Activated T-cell treated with anti-CD3 and anti-CD28 coated beads, Interleukin-2, amount 50 U/mL, for 4 hours (primary cell): ENCODE measurements around the gene HLA-DQA1. TPM values are rescaled to one million over a fixed set of nuclear protein-coding genes. Genes with fewer than 3 reads are reported as not detected.
A peak's percentile ranks its signal among the peaks of the same experiment; 100 is the strongest.
"Not testable (repeated sequence)": the region's sequence is repeated elsewhere in the genome, so short reads cannot be mapped to it uniquely, and the experiment has no call there.

Experiments
- ATAC-seq, 2 donors: fragments of 200-7000 bp; cut with Tn5 transposase; one replicate each; pipeline ENCODE4 v1.10.0; 2021
- DNase-seq: peaks from one replicate; pipeline ENCODE4 v3.0.0-alpha.2; 2020
- H3K27me3 Mint-ChIP-seq: one replicate; pipeline ENCODE4 v1.8.0; 2021; ENCODE audit warnings: low read depth, mixed read lengths
- H3K36me3 Mint-ChIP-seq: one replicate; pipeline ENCODE4 v1.8.0; 2022; ENCODE audit warnings: mixed read lengths; ENCODE audit not compliant: insufficient read depth
- H3K4me1 Mint-ChIP-seq: one replicate; pipeline ENCODE4 v1.8.0; 2021; ENCODE audit warnings: low read depth, mixed read lengths
- H3K4me3 Mint-ChIP-seq: one replicate; pipeline ENCODE4 v1.8.0; 2021; ENCODE audit warnings: mild to moderate bottlenecking, moderate library complexity, mixed read lengths
- H3K9me3 Mint-ChIP-seq: one replicate; pipeline ENCODE4 v1.8.0; 2021; ENCODE audit warnings: mixed read lengths
- total RNA-seq, 3 donors: library from RNA; stranded (reverse); gene quantifications; one replicate each; pipeline ENCODE4 v1.2.1, GENCODE V29; 2021

The HLA-DQA1 gene
- total RNA-seq, 3 donors from 2014 or later, result 6.6 to 13.1 (median 6.7) TPM

- no peaks in the 10 kb centered on the region for H3K27me3 Mint-ChIP-seq
- no peak overlapping the region for H3K4me3 Mint-ChIP-seq
- ATAC-seq, result no peak
Observed at GRCh38 chr6:32658268-32658897, 21.2 kb downstream of the HLA-DQA1 start.

GRCh38 chr6:32659856-32660595, 22.8 kb downstream of the HLA-DQA1 start:
- ATAC-seq (no peak), DNase-seq (no peak)
- Mint-ChIP-seq H3K36me3 (peaks cover 5% of the 10 kb centered on the region), H3K27me3 (no peaks in the 10 kb centered on the region), H3K9me3 (peaks cover 7% of the 10 kb centered on the region), H3K4me1 (peaks cover 23% of the 10 kb centered on the region), H3K4me3 (no peak overlapping the region)

More at GRCh38 chr6:32658268-32658897, 21.2 kb downstream of the HLA-DQA1 start:
- peaks cover 7% of the 10 kb centered on the region for H3K36me3 Mint-ChIP-seq
- peaks cover 19% of the 10 kb centered on the region for H3K4me1 Mint-ChIP-seq
- peaks cover 7% of the 10 kb centered on the region for H3K9me3 Mint-ChIP-seq
- DNase-seq, result no peak

- Mint-ChIP-seq H3K4me1 (peaks cover 42% of the 10 kb centered on the region), H3K9me3 (no peaks in the 10 kb centered on the region), H3K36me3 (peaks cover 5% of the 10 kb centered on the region), H3K4me3 (no peak overlapping the region), H3K27me3 (peaks cover 6% of the 10 kb centered on the region)
- no peak for ATAC-seq
- DNase-seq, result no peak
Observed at GRCh38 chr6:32662099-32662498, 24.9 kb downstream of the HLA-DQA1 start.

- peaks cover 5% of the 10 kb centered on the region for H3K36me3 Mint-ChIP-seq
Observed at GRCh38 chr6:32662836-32663235, 25.6 kb downstream of the HLA-DQA1 start.

GRCh38 chr6:32664354-32664753, 27.1 kb downstream of the HLA-DQA1 start:
- peaks cover 5% of the 10 kb centered on the region for H3K36me3 Mint-ChIP-seq
- DNase-seq, result no peak
- H3K9me3 Mint-ChIP-seq, result no peaks in the 10 kb centered on the region
- no peak for ATAC-seq
- H3K4me3 Mint-ChIP-seq, result peak overlapping the region; percentile 70
- H3K27me3 Mint-ChIP-seq, result peaks cover 6% of the 10 kb centered on the region
- peaks cover 58% of the 10 kb centered on the region for H3K4me1 Mint-ChIP-seq

More at GRCh38 chr6:32662836-32663235, 25.6 kb downstream of the HLA-DQA1 start:
- no peak for DNase-seq
- no peaks in the 10 kb centered on the region for H3K9me3 Mint-ChIP-seq
- peaks cover 49% of the 10 kb centered on the region for H3K4me1 Mint-ChIP-seq
- ATAC-seq, result no peak
- H3K27me3 Mint-ChIP-seq, result peaks cover 6% of the 10 kb centered on the region
- no peak overlapping the region for H3K4me3 Mint-ChIP-seq

GRCh38 chr6:32664827-32665362, 27.7 kb downstream of the HLA-DQA1 start:
- DNase-seq, result peak; percentile 45
- Mint-ChIP-seq H3K27me3 (peaks cover 6% of the 10 kb centered on the region), H3K4me1 (peaks cover 55% of the 10 kb centered on the region), H3K4me3 (peak overlapping the region; percentile 80), H3K36me3 (peaks cover 5% of the 10 kb centered on the region), H3K9me3 (no peaks in the 10 kb centered on the region)
- peak; percentile 59 to 62 for ATAC-seq

- DNase-seq (no peak), ATAC-seq (no peak)
- peaks cover 5% of the 10 kb centered on the region for H3K36me3 Mint-ChIP-seq
- no peaks in the 10 kb centered on the region for H3K9me3 Mint-ChIP-seq
- peak overlapping the region; percentile 80 for H3K4me3 Mint-ChIP-seq
- peaks cover 6% of the 10 kb centered on the region for H3K27me3 Mint-ChIP-seq
- H3K4me1 Mint-ChIP-seq, result peaks cover 49% of the 10 kb centered on the region
Observed at GRCh38 chr6:32665661-32666060, 28.5 kb downstream of the HLA-DQA1 start.

GRCh38 chr6:32666420-32667300, 29.5 kb downstream of the HLA-DQA1 start, which contains the start of gene HLA-DQB1:
TSS of gene HLA-DQB1 (minus strand) at chr6:32666657. CDS start at chr6:32666607, 50 bp downstream.
- Mint-ChIP-seq H3K4me3 (peak within 1 kb of the TSS; percentile 80), H3K36me3 (peaks cover 5% of the 10 kb centered on the region), H3K27me3 (peaks cover 6% of the 10 kb centered on the region), H3K9me3 (no peaks in the 10 kb centered on the region), H3K4me1 (peaks cover 46% of the 10 kb centered on the region)
- ATAC-seq, result peak; percentile 76 to 85
- DNase-seq, result peak; percentile 46

- no peaks in the 10 kb centered on the region for H3K36me3 Mint-ChIP-seq
- peaks cover 41% of the 10 kb centered on the region for H3K4me1 Mint-ChIP-seq
- no peak overlapping the region for H3K4me3 Mint-ChIP-seq
- H3K9me3 Mint-ChIP-seq, result peaks cover 3% of the 10 kb centered on the region
- H3K27me3 Mint-ChIP-seq, result peaks cover 6% of the 10 kb centered on the region
- ATAC-seq, result peak; percentile 71 to 75
- peak; percentile 51 for DNase-seq
Observed at GRCh38 chr6:32668226-32668747, 31.1 kb downstream of the HLA-DQA1 start.

GRCh38 chr6:32669240-32669639, 32.0 kb downstream of the HLA-DQA1 start:
- peaks cover 39% of the 10 kb centered on the region for H3K4me1 Mint-ChIP-seq
- peaks cover 6% of the 10 kb centered on the region for H3K27me3 Mint-ChIP-seq
- ATAC-seq, result no peak
- H3K9me3 Mint-ChIP-seq, result peaks cover 5% of the 10 kb centered on the region
- DNase-seq, result no peak
- no peak overlapping the region for H3K4me3 Mint-ChIP-seq
- H3K36me3 Mint-ChIP-seq, result no peaks in the 10 kb centered on the region

GRCh38 chr6:32669893-32670292, 32.7 kb downstream of the HLA-DQA1 start:
- Mint-ChIP-seq H3K36me3 (no peaks in the 10 kb centered on the region), H3K27me3 (peaks cover 6% of the 10 kb centered on the region), H3K9me3 (peaks cover 7% of the 10 kb centered on the region), H3K4me1 (peaks cover 36% of the 10 kb centered on the region), H3K4me3 (no peak overlapping the region)
- ATAC-seq, result no peak
- DNase-seq, result no peak

GRCh38 chr6:32671908-32672307, 34.7 kb downstream of the HLA-DQA1 start:
- not testable (repeated sequence) for DNase-seq, ATAC-seq, H3K36me3 Mint-ChIP-seq, H3K27me3 Mint-ChIP-seq, H3K4me3 Mint-ChIP-seq
- H3K4me1 Mint-ChIP-seq, result peaks cover 18% of the 10 kb centered on the region
- peaks cover 11% of the 10 kb centered on the region for H3K9me3 Mint-ChIP-seq

GRCh38 chr6:32674123-32674522, 36.9 kb downstream of the HLA-DQA1 start:
- not testable (repeated sequence) for DNase-seq, ATAC-seq, H3K27me3 Mint-ChIP-seq, H3K36me3 Mint-ChIP-seq, H3K4me3 Mint-ChIP-seq, H3K4me1 Mint-ChIP-seq
- H3K9me3 Mint-ChIP-seq, result peaks cover 28% of the 10 kb centered on the region

GRCh38 chr6:32679492-32679891, 42.3 kb downstream of the HLA-DQA1 start:
- H3K36me3 Mint-ChIP-seq, result peaks cover 5% of the 10 kb centered on the region
- no peak for ATAC-seq
- DNase-seq, result no peak
- no peaks in the 10 kb centered on the region for H3K27me3 Mint-ChIP-seq
- peaks cover 24% of the 10 kb centered on the region for H3K9me3 Mint-ChIP-seq
- peaks cover 9% of the 10 kb centered on the region for H3K4me1 Mint-ChIP-seq
- H3K4me3 Mint-ChIP-seq, result no peak overlapping the region
